H9 (cell line): Measurements from ENCODE around the gene MAP7. TPM values are rescaled to one million over a fixed set of nuclear protein-coding genes. Genes with fewer than 3 reads are reported as not detected.

Experiments
- DNase-seq: peaks from one replicate; pipeline ENCODE4 v3.0.0-alpha.2; 2017
- H2AFZ ChIP-seq: one replicate; pipeline ENCODE4 v1.6.1; 2013; ENCODE audit warnings: mild to moderate bottlenecking, low read length, control low read depth, moderate library complexity
- H2AK5ac ChIP-seq: 2 replicates; pipeline ENCODE4 v1.6.1; 2013; ENCODE audit warnings: low read length, control low read depth, mixed read lengths; ENCODE audit not compliant: insufficient read length
- H2BK120ac ChIP-seq: one replicate; pipeline ENCODE4 v1.6.1; 2013; ENCODE audit warnings: low read depth, mild to moderate bottlenecking, low read length, control low read depth, inconsistent platforms; ENCODE audit not compliant: poor library complexity, severe bottlenecking
- H2BK12ac ChIP-seq: 2 replicates; pipeline ENCODE4 v1.6.1; 2013; ENCODE audit warnings: low read length, control low read depth, mixed read lengths, low read depth; ENCODE audit not compliant: insufficient read length
- H2BK15ac ChIP-seq: 2 replicates; pipeline ENCODE4 v1.6.1; 2013; ENCODE audit warnings: low read depth, low read length, control low read depth
- H2BK20ac ChIP-seq: one replicate; pipeline ENCODE4 v1.6.1; 2013; ENCODE audit warnings: low read depth, mild to moderate bottlenecking, low read length, control low read depth, inconsistent platforms; ENCODE audit not compliant: poor library complexity, severe bottlenecking
- H2BK5ac ChIP-seq: 2 replicates; pipeline ENCODE4 v1.6.1; 2013; ENCODE audit warnings: low read length, control low read depth, mixed read lengths; ENCODE audit not compliant: insufficient read length
- H3K14ac ChIP-seq: 2 replicates; pipeline ENCODE4 v1.6.1; 2013; ENCODE audit warnings: low read length, control low read depth; ENCODE audit not compliant: insufficient read depth
- H3K18ac ChIP-seq: 2 replicates; pipeline ENCODE4 v1.6.1; 2013; ENCODE audit warnings: low read depth, mild to moderate bottlenecking, mixed read lengths, low read length, control low read depth; ENCODE audit not compliant: insufficient read length
- H3K23ac ChIP-seq: 2 replicates; pipeline ENCODE4 v1.6.1; 2013; ENCODE audit warnings: low read length, control low read depth, mixed read lengths, low read depth; ENCODE audit not compliant: insufficient read length
- H3K23me2 ChIP-seq: 2 replicates; pipeline ENCODE4 v1.6.1; 2013; ENCODE audit warnings: low read depth, mild to moderate bottlenecking, mixed read lengths, low read length, control low read depth; ENCODE audit not compliant: insufficient read length, poor library complexity, severe bottlenecking
- H3K27ac ChIP-seq: 2 replicates; pipeline ENCODE4 v1.5.1; 2013; ENCODE audit warnings: low read length, control low read depth, mixed read lengths, low read depth; ENCODE audit not compliant: insufficient read length
- H3K27me3 ChIP-seq: 2 replicates; pipeline ENCODE4 v1.6.1; 2013; ENCODE audit warnings: low read length, control low read depth, inconsistent platforms; ENCODE audit not compliant: insufficient read depth
- H3K4ac ChIP-seq: 2 replicates; pipeline ENCODE4 v1.6.1; 2013; ENCODE audit warnings: low read depth, mild to moderate bottlenecking, control low read depth, inconsistent platforms, low read length, moderate library complexity
- H3K4me1 ChIP-seq: 2 replicates; pipeline ENCODE4 v1.6.1; 2013; ENCODE audit warnings: low read length, control low read depth, inconsistent platforms; ENCODE audit not compliant: insufficient read depth
- H3K4me2 ChIP-seq: 2 replicates; pipeline ENCODE4 v1.6.1; 2013; ENCODE audit warnings: low read length, control low read depth, mixed read lengths; ENCODE audit not compliant: insufficient read length, insufficient read depth
- H3K56ac ChIP-seq: 2 replicates; pipeline ENCODE4 v1.6.1; 2013; ENCODE audit warnings: low read depth, mild to moderate bottlenecking, mixed read lengths, low read length, control low read depth; ENCODE audit not compliant: insufficient read length
- H3K79me1 ChIP-seq: 2 replicates; pipeline ENCODE4 v1.6.1; 2013; ENCODE audit warnings: low read depth, mild to moderate bottlenecking, moderate library complexity, low read length, control low read depth, inconsistent platforms; ENCODE audit not compliant: insufficient read depth, poor library complexity, severe bottlenecking
- H3K79me2 ChIP-seq: 2 replicates; pipeline ENCODE4 v1.6.1; 2013; ENCODE audit warnings: low read length, control low read depth, inconsistent platforms; ENCODE audit not compliant: insufficient read depth
- H3K9ac ChIP-seq: 2 replicates; pipeline ENCODE4 v1.6.1; 2013; ENCODE audit warnings: low read length, control low read depth, mixed read lengths; ENCODE audit not compliant: insufficient read length; ENCODE audit errors: extremely low read depth
- H3K9me3 ChIP-seq: one replicate; pipeline ENCODE4 v1.6.1; 2013; ENCODE audit warnings: low read depth, low read length, inconsistent platforms; ENCODE audit not compliant: control insufficient read depth
- H3T11ph ChIP-seq: one replicate; pipeline ENCODE4 v1.6.1; 2013; ENCODE audit warnings: mild to moderate bottlenecking, low read length, control low read depth, inconsistent platforms
- H4K20me1 ChIP-seq: one replicate; pipeline ENCODE4 v1.6.1; 2013; ENCODE audit not compliant: control insufficient read depth, insufficient read length, insufficient read depth
- H4K5ac ChIP-seq: 2 replicates; pipeline ENCODE4 v1.6.1; 2013; ENCODE audit warnings: low read depth, mild to moderate bottlenecking, mixed read lengths, low read length, control low read depth; ENCODE audit not compliant: insufficient read length
- H4K8ac ChIP-seq: replicated peaks from 2 replicates; pipeline ENCODE4 v1.6.1; 2013; ENCODE audit warnings: low read length, control low read depth, mixed read lengths, low read depth; ENCODE audit not compliant: insufficient read length
- H4K91ac ChIP-seq: 2 replicates; pipeline ENCODE4 v1.6.1; 2013; ENCODE audit warnings: low read depth, mild to moderate bottlenecking, moderate library complexity, mixed read lengths, low read length, control low read depth; ENCODE audit not compliant: insufficient read length
- H3K27ac Mint-ChIP-seq, 3 experiments: 2 replicates in 2 of 3; 3 replicates in 1 of 3; pipeline ENCODE4 v1.8.0; 2020 to 2021; ENCODE audit warnings: mixed read lengths in 3 of 3, mild to moderate bottlenecking in 1 of 3, moderate library complexity in 1 of 3
- H3K27me3 Mint-ChIP-seq: 2 replicates; pipeline ENCODE4 v1.8.0; 2021; ENCODE audit warnings: low read depth, mild to moderate bottlenecking, moderate library complexity, mixed read lengths
- H3K36me3 Mint-ChIP-seq, 3 experiments: 2 replicates in 2 of 3; 3 replicates in 1 of 3; pipeline ENCODE4 v1.8.0; 2020 to 2021; ENCODE audit warnings: low read depth in 3 of 3, mixed read lengths in 3 of 3; ENCODE audit not compliant: insufficient read depth in 1 of 3
- H3K4me1 Mint-ChIP-seq, 2 experiments: 2 replicates each; pipeline ENCODE4 v1.8.0; 2020; ENCODE audit warnings: mixed read lengths in 2 of 2
- H3K4me3 Mint-ChIP-seq, 2 experiments: 2 replicates in 1 of 2; 3 replicates in 1 of 2; pipeline ENCODE4 v1.8.0; 2020 to 2021; ENCODE audit warnings: mild to moderate bottlenecking in 2 of 2, mixed read lengths in 2 of 2, moderate library complexity in 1 of 2
- H3K9me3 Mint-ChIP-seq, 2 experiments: 2 replicates in 1 of 2; 3 replicates in 1 of 2; pipeline ENCODE4 v1.8.0; 2020; ENCODE audit warnings: mild to moderate bottlenecking in 2 of 2, mixed read lengths in 2 of 2, moderate library complexity in 1 of 2
- CTCF ChIP-seq: fragments of 200-600 bp; sonication (generic); conservative IDR thresholded peaks from 3 replicates; pipeline ENCODE4 v1.8.0; 2021; ENCODE audit warnings: antibody characterized with exemption, mild to moderate bottlenecking
- WGBS: extraction: QIAGEN DNeasy Blood & Tissue Kit; methylation state at CpG from one replicate; pipeline ENCODE4 v1.1.7; 2013; ENCODE audit warnings: missing lambda C conversion rate, low lambda C conversion rate, mixed read lengths; ENCODE audit not compliant: insufficient read length; ENCODE audit errors: extremely low coverage; 5-methylcytosine and 5-hydroxymethylcytosine counted together
- total RNA-seq: library from RNA; stranded (reverse); gene quantifications from 2 replicates; pipeline ENCODE4 v1.2.1, GENCODE V29; 2021

MAP7 gene
- total RNA-seq, 1 experiment from 2014 or later: 51.1 TPM

GRCh38 chr6:136549300-136550044 is 750 bp downstream of the MAP7 start:
- Histone ChIP-seq H4K20me1 (peaks cover 2% of the 10 kb centered on the region), H4K91ac (no peak overlapping the region), H3K4ac (no peak overlapping the region), H2BK12ac (no peak overlapping the region), H3K79me2 (peaks cover 12% of the 10 kb centered on the region; the same call in 1 of the 2 replicates), H2BK20ac (no peak overlapping the region), H2AFZ (no peak overlapping the region), H3K27me3 (no peaks in the 10 kb centered on the region; the same call in 1 of the 2 replicates), H3K9me3 (no peaks in the 10 kb centered on the region), H3K4me1 (peaks cover 8% of the 10 kb centered on the region; the same call in 1 of the 2 replicates), H3T11ph (no peak overlapping the region), H3K23ac (no peak overlapping the region), H3K14ac (no peak overlapping the region), H3K56ac (no peak overlapping the region), H2BK120ac (no peak overlapping the region), H3K9ac (peak overlapping the region; percentile 62), H3K18ac (no peak overlapping the region), H4K5ac (no peak overlapping the region), H4K8ac (no peak overlapping the region), H3K4me2 (peak overlapping the region; percentile 92), H2BK5ac (no peak overlapping the region), H3K27ac (no peak overlapping the region), H2AK5ac (no peak overlapping the region), H3K79me1 (peaks cover 2% of the 10 kb centered on the region), H3K23me2 (peaks cover 14% of the 10 kb centered on the region), H2BK15ac (no peak overlapping the region)
- no peak for TF ChIP-seq CTCF
- H3K27ac Mint-ChIP-seq: peak overlapping the region; percentile 4 to 81 (median 11); a peak in 4 of 7 replicates
- no peaks in the 10 kb centered on the region for H3K36me3 Mint-ChIP-seq
- WGBS: no CpG with 5 or more reads among the region's 42 CpGs
- peaks cover 39% of the 10 kb centered on the region for H3K27me3 Mint-ChIP-seq
- H3K9me3 Mint-ChIP-seq: no peaks in the 10 kb centered on the region
- peak; percentile 53 for DNase-seq
- peaks cover 42 to 47% of the 10 kb centered on the region in 2 experiments for H3K4me1 Mint-ChIP-seq
- H3K4me3 Mint-ChIP-seq: peak overlapping the region; percentile 85 to 95
